H9 (cell line): Measurements from ENCODE around the gene MRPL23. TPM values are rescaled to one million over a fixed set of nuclear protein-coding genes. Genes with fewer than 3 reads are reported as not detected.

ENCODE experiments used
- DNase-seq: peaks from one replicate; pipeline ENCODE4 v3.0.0-alpha.2; 2017
- H2AFZ ChIP-seq: one replicate; pipeline ENCODE4 v1.6.1; 2013; ENCODE audit warnings: mild to moderate bottlenecking, low read length, control low read depth, moderate library complexity
- H2AK5ac ChIP-seq: 2 replicates; pipeline ENCODE4 v1.6.1; 2013; ENCODE audit warnings: low read length, control low read depth, mixed read lengths; ENCODE audit not compliant: insufficient read length
- H2BK120ac ChIP-seq: one replicate; pipeline ENCODE4 v1.6.1; 2013; ENCODE audit warnings: low read depth, mild to moderate bottlenecking, low read length, control low read depth, inconsistent platforms; ENCODE audit not compliant: poor library complexity, severe bottlenecking
- H2BK12ac ChIP-seq: 2 replicates; pipeline ENCODE4 v1.6.1; 2013; ENCODE audit warnings: low read length, control low read depth, mixed read lengths, low read depth; ENCODE audit not compliant: insufficient read length
- H2BK15ac ChIP-seq: 2 replicates; pipeline ENCODE4 v1.6.1; 2013; ENCODE audit warnings: low read depth, low read length, control low read depth
- H2BK20ac ChIP-seq: one replicate; pipeline ENCODE4 v1.6.1; 2013; ENCODE audit warnings: low read depth, mild to moderate bottlenecking, low read length, control low read depth, inconsistent platforms; ENCODE audit not compliant: poor library complexity, severe bottlenecking
- H2BK5ac ChIP-seq: 2 replicates; pipeline ENCODE4 v1.6.1; 2013; ENCODE audit warnings: low read length, control low read depth, mixed read lengths; ENCODE audit not compliant: insufficient read length
- H3K14ac ChIP-seq: 2 replicates; pipeline ENCODE4 v1.6.1; 2013; ENCODE audit warnings: low read length, control low read depth; ENCODE audit not compliant: insufficient read depth
- H3K18ac ChIP-seq: 2 replicates; pipeline ENCODE4 v1.6.1; 2013; ENCODE audit warnings: low read depth, mild to moderate bottlenecking, mixed read lengths, low read length, control low read depth; ENCODE audit not compliant: insufficient read length
- H3K23ac ChIP-seq: 2 replicates; pipeline ENCODE4 v1.6.1; 2013; ENCODE audit warnings: low read length, control low read depth, mixed read lengths, low read depth; ENCODE audit not compliant: insufficient read length
- H3K23me2 ChIP-seq: 2 replicates; pipeline ENCODE4 v1.6.1; 2013; ENCODE audit warnings: low read depth, mild to moderate bottlenecking, mixed read lengths, low read length, control low read depth; ENCODE audit not compliant: insufficient read length, poor library complexity, severe bottlenecking
- H3K27ac ChIP-seq: 2 replicates; pipeline ENCODE4 v1.5.1; 2013; ENCODE audit warnings: low read length, control low read depth, mixed read lengths, low read depth; ENCODE audit not compliant: insufficient read length
- H3K27me3 ChIP-seq: 2 replicates; pipeline ENCODE4 v1.6.1; 2013; ENCODE audit warnings: low read length, control low read depth, inconsistent platforms; ENCODE audit not compliant: insufficient read depth
- H3K4ac ChIP-seq: 2 replicates; pipeline ENCODE4 v1.6.1; 2013; ENCODE audit warnings: low read depth, mild to moderate bottlenecking, control low read depth, inconsistent platforms, low read length, moderate library complexity
- H3K4me1 ChIP-seq: 2 replicates; pipeline ENCODE4 v1.6.1; 2013; ENCODE audit warnings: low read length, control low read depth, inconsistent platforms; ENCODE audit not compliant: insufficient read depth
- H3K4me2 ChIP-seq: 2 replicates; pipeline ENCODE4 v1.6.1; 2013; ENCODE audit warnings: low read length, control low read depth, mixed read lengths; ENCODE audit not compliant: insufficient read length, insufficient read depth
- H3K56ac ChIP-seq: 2 replicates; pipeline ENCODE4 v1.6.1; 2013; ENCODE audit warnings: low read depth, mild to moderate bottlenecking, mixed read lengths, low read length, control low read depth; ENCODE audit not compliant: insufficient read length
- H3K79me1 ChIP-seq: 2 replicates; pipeline ENCODE4 v1.6.1; 2013; ENCODE audit warnings: low read depth, mild to moderate bottlenecking, moderate library complexity, low read length, control low read depth, inconsistent platforms; ENCODE audit not compliant: insufficient read depth, poor library complexity, severe bottlenecking
- H3K79me2 ChIP-seq: 2 replicates; pipeline ENCODE4 v1.6.1; 2013; ENCODE audit warnings: low read length, control low read depth, inconsistent platforms; ENCODE audit not compliant: insufficient read depth
- H3K9ac ChIP-seq: 2 replicates; pipeline ENCODE4 v1.6.1; 2013; ENCODE audit warnings: low read length, control low read depth, mixed read lengths; ENCODE audit not compliant: insufficient read length; ENCODE audit errors: extremely low read depth
- H3K9me3 ChIP-seq: one replicate; pipeline ENCODE4 v1.6.1; 2013; ENCODE audit warnings: low read depth, low read length, inconsistent platforms; ENCODE audit not compliant: control insufficient read depth
- H3T11ph ChIP-seq: one replicate; pipeline ENCODE4 v1.6.1; 2013; ENCODE audit warnings: mild to moderate bottlenecking, low read length, control low read depth, inconsistent platforms
- H4K20me1 ChIP-seq: one replicate; pipeline ENCODE4 v1.6.1; 2013; ENCODE audit not compliant: control insufficient read depth, insufficient read length, insufficient read depth
- H4K5ac ChIP-seq: 2 replicates; pipeline ENCODE4 v1.6.1; 2013; ENCODE audit warnings: low read depth, mild to moderate bottlenecking, mixed read lengths, low read length, control low read depth; ENCODE audit not compliant: insufficient read length
- H4K8ac ChIP-seq: replicated peaks from 2 replicates; pipeline ENCODE4 v1.6.1; 2013; ENCODE audit warnings: low read length, control low read depth, mixed read lengths, low read depth; ENCODE audit not compliant: insufficient read length
- H4K91ac ChIP-seq: 2 replicates; pipeline ENCODE4 v1.6.1; 2013; ENCODE audit warnings: low read depth, mild to moderate bottlenecking, moderate library complexity, mixed read lengths, low read length, control low read depth; ENCODE audit not compliant: insufficient read length
- H3K27ac Mint-ChIP-seq, 3 experiments: 2 replicates in 2 of 3; 3 replicates in 1 of 3; pipeline ENCODE4 v1.8.0; 2020 to 2021; ENCODE audit warnings: mixed read lengths in 3 of 3, mild to moderate bottlenecking in 1 of 3, moderate library complexity in 1 of 3
- H3K27me3 Mint-ChIP-seq: 2 replicates; pipeline ENCODE4 v1.8.0; 2021; ENCODE audit warnings: low read depth, mild to moderate bottlenecking, moderate library complexity, mixed read lengths
- H3K36me3 Mint-ChIP-seq, 3 experiments: 2 replicates in 2 of 3; 3 replicates in 1 of 3; pipeline ENCODE4 v1.8.0; 2020 to 2021; ENCODE audit warnings: low read depth in 3 of 3, mixed read lengths in 3 of 3; ENCODE audit not compliant: insufficient read depth in 1 of 3
- H3K4me1 Mint-ChIP-seq, 2 experiments: 2 replicates each; pipeline ENCODE4 v1.8.0; 2020; ENCODE audit warnings: mixed read lengths in 2 of 2
- H3K4me3 Mint-ChIP-seq, 2 experiments: 2 replicates in 1 of 2; 3 replicates in 1 of 2; pipeline ENCODE4 v1.8.0; 2020 to 2021; ENCODE audit warnings: mild to moderate bottlenecking in 2 of 2, mixed read lengths in 2 of 2, moderate library complexity in 1 of 2
- H3K9me3 Mint-ChIP-seq, 2 experiments: 2 replicates in 1 of 2; 3 replicates in 1 of 2; pipeline ENCODE4 v1.8.0; 2020; ENCODE audit warnings: mild to moderate bottlenecking in 2 of 2, mixed read lengths in 2 of 2, moderate library complexity in 1 of 2
- CTCF ChIP-seq: fragments of 200-600 bp; sonication (generic); conservative IDR thresholded peaks from 3 replicates; pipeline ENCODE4 v1.8.0; 2021; ENCODE audit warnings: antibody characterized with exemption, mild to moderate bottlenecking
- WGBS: extraction: QIAGEN DNeasy Blood & Tissue Kit; methylation state at CpG from one replicate; pipeline ENCODE4 v1.1.7; 2013; ENCODE audit warnings: missing lambda C conversion rate, low lambda C conversion rate, mixed read lengths; ENCODE audit not compliant: insufficient read length; ENCODE audit errors: extremely low coverage; 5-methylcytosine and 5-hydroxymethylcytosine counted together
- total RNA-seq: library from RNA; stranded (reverse); gene quantifications from 2 replicates; pipeline ENCODE4 v1.2.1, GENCODE V29; 2021

The MRPL23 gene
- total RNA-seq, 1 experiment from 2014 or later = 67.3 TPM

GRCh38 chr11:1964955-1965354, 17.8 kb downstream of the MRPL23 start:
- Histone ChIP-seq H3K56ac (no peak overlapping the region), H3T11ph (no peak overlapping the region), H3K79me1 (no peaks in the 10 kb centered on the region), H2BK120ac (no peak overlapping the region), H3K4me2 (no peak overlapping the region), H2AFZ (no peak overlapping the region), H3K27me3 (no peaks in the 10 kb centered on the region), H3K18ac (no peak overlapping the region), H3K9me3 (no peaks in the 10 kb centered on the region), H4K8ac (no peak overlapping the region), H3K4me1 (no peaks in the 10 kb centered on the region), H2AK5ac (no peak overlapping the region), H2BK15ac (no peak overlapping the region), H3K4ac (no peak overlapping the region), H3K9ac (no peak overlapping the region), H2BK12ac (no peak overlapping the region), H4K91ac (no peak overlapping the region), H4K5ac (no peak overlapping the region), H3K27ac (no peak overlapping the region), H3K79me2 (no peaks in the 10 kb centered on the region), H3K23ac (no peak overlapping the region), H2BK20ac (no peak overlapping the region), H2BK5ac (no peak overlapping the region), H3K23me2 (no peaks in the 10 kb centered on the region), H4K20me1 (no peaks in the 10 kb centered on the region), H3K14ac (no peak overlapping the region)
- no peak overlapping the region for H3K27ac Mint-ChIP-seq
- WGBS = no CpG with 5 or more reads among the region's 20 CpGs
- no peak for DNase-seq
- H3K27me3 Mint-ChIP-seq = no peaks in the 10 kb centered on the region
- TF ChIP-seq CTCF = no peak
- H3K4me3 Mint-ChIP-seq = no peak overlapping the region
- no peaks in the 10 kb centered on the region for H3K36me3 Mint-ChIP-seq
- no peaks in the 10 kb centered on the region for H3K4me1 Mint-ChIP-seq
- no peaks in the 10 kb centered on the region for H3K9me3 Mint-ChIP-seq
